Kidney glomerular epithelial cell (primary cell): Measurements from ENCODE around the gene FDXR.

Experiments used
- DNase-seq: peaks from one replicate; lab custom pipeline; 2025; lab: John Stamatoyannopoulos, UW

FDXR gene

DNA sequence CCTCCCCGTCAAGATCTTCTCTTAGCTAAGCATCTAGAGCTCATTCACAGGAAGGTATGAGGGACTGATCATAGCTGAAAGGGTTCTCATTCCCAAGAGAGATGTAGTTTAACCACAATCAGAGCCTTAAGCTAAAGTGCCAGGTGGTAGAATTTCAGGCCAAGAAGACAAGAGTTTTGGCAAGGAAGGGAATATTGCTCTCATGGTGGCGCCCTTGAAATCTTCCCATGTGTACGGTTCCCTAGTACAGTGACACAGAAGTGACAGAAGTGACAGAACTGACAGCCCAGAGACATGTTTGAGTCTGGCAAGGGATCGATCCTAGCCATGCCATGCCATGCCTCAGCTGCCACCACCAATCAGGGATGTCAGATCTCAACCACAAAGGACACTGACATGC lies 15.6 kb downstream of the FDXR start:
- no peak for DNase-seq

DNA sequence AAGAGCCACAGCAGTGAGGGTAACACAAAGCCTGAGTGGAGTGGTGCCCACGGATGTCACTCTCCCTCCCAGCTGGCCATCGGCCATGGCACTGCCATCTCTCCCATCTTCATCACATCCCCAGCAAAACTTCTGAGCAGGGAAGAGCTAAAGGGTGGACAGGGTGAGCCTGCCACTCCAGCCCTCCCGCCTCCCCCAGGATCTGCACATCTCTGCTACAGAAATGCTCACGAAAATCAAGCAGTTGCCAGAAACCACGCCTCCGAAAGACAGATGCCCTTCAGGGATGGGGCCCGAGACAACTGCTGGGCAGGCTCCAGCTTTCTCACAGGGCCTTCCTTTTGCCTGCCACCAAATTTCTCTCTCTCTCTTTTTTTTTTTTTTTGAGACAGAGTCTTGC lies 16.7 kb downstream of the FDXR start:
- DNase-seq: no peak

DNA sequence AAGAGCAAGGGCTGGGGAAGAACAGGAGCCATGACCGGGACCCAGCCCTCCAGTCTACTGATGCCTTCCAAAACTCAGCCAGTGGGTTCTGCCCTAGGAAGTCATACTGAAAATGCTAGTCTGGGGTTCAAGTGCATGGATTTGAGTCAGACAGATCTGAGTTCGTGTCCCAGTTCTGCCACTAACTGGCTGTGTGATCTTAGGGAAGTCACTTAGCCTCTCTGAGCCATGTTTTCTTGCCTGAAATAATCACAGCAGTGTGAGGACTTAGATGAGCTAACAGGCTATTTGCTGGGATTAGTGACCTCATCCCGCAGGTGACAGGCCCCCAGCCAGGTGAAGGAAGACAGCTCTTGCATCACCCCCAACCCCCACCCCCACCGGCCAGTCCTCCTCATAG lies 17.5 kb downstream of the FDXR start:
- no peak for DNase-seq

DNA sequence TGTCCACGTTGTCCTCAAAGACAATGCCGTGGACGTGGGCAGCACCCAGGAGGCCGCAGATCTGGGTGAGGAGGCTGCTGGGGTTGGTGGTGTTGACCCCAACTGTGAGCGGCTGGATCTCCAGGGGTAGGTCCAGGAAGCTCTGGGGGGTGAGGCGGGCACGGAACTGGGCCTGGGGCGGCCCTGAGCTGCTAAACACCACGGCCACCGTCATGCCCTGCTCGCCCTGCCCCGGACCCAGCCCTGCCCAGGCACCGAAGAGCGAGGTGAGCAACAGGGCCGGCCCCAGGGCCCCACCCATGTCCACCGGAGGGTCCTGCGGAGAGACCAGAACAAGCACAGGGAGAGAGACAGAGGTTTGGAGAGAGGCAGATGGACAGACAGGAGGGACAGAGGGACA lies 18.0 kb downstream of the FDXR start:
- no peak for DNase-seq

DNA sequence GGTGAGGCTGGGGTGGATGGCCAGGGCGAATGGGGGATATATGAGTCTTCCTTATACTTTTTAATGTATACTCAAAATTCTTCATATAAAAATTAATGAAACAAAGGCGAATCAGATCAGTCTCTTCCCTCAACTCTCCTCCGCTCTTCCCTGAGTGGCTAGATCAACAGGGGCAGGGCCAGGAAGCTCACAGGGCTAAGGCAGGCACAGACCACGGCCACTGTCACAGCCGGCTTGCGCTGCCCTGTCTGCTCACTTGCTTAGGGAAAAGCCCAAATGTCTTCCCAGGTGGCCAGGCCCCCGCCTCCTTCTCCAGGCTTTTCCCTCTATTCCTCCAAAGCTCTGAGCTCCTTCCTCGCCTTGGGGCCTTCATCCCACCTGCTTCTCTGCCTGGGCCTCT lies 19.1 kb downstream of the FDXR start:
- no peak for DNase-seq

DNA sequence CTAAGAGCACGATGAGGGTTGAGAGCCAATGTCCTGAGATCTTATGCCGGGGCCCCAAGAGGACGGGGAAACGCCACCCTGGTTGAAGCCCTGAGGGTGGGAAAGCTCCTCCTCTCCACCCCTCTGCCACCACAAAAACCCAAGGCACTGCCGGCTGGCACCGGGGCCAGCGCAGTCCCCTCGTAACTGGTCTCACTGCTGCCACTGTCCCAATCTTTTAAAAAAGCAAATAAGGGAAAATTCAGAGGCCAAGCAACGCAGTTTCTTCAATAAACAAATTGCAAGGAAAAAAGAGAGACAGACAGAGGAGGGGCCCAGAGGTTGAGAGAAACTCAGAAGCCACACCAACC lies 19.8 kb downstream of the FDXR start:
- no peak for DNase-seq

DNA sequence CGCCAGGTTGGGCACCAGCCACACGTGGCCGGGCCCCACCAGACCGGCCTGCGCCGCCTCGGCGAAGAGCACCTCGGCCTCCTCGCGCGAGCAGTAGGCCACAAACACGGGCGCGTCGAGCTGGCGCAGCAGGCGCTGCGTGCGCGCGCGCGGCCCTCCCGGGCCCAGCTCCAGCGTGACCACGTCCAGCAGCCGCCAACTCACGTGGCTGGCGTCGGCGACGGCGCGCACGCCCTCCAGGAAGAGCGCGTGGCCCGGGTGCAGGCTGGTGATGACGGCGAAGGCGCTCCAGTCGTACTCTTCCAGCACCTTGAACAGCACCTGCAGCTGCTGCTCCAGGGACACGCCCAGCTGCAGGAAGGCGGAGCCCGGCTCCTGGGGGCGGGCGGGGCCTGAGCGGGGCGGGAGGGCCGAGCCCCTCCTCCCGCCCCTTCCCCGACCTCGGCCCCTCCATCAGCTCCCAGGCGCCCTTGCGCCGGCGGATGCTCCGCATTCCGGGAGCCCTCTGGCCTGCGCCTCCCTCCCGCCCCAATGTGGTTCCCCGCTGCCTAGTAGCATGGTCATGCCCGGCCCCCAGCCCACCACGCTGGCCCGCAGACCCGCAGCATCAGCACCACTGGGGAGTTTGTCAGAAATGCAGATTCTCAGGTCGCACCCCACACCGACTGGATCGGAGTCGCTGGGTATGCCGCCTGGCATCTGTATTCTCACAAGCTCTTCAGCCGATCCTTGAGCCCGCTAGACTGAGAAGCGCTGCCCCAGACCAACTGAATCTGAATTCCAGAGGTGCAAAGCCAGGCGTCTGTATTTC lies 20.4 kb downstream of the FDXR start:
- no peak for DNase-seq

DNA sequence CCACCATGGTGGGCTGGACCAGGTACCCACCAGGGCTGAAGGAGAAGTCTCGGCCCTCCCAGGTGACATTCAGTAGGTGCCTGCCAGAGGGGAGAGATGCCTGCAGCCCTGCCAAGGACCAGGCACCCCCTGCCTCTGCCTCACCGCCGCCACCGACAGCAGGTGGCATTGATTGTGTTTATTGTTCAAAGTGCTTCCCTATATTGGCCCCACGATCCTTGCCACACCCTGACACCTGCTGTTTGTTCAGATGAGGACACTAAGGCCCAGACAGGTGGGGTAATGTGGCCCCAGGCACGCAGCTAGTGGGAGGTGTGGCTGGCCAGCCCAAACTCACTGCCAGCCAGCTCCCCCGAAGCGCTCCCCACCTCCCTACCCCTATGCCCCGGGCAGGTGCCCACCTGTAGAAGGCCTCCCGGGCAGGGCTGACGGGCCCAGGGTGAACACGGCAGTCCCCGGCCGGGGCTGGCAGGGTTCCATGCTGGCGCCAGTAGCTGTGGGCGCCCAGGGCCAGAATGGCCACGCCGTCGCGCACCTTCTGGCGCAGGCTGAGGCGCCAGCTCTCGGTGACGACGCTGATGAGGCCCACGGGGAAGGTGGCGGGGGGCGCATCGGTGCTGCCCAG lies 21.1 kb downstream of the FDXR start:
- no peak for DNase-seq

DNA sequence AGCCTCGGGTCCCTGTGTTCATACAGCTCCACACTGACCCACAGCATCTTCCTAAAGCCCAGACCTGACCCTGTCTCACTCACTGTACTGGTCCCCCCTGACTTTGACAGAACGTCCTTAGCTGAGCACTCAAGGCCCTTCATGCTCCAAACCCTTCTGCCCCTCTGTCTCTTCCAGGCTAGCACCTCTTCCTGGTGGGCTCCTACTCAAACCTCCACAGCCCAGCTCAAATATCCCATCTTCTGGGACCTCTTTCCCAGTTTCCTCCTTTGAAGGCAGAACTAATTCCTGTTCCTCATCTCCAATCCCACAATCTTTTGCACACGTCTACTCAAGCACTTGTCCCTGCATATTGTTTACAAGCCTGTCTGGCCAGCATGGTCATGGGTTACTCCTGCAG lies 21.9 kb downstream of the FDXR start:
- DNase-seq: no peak

DNA sequence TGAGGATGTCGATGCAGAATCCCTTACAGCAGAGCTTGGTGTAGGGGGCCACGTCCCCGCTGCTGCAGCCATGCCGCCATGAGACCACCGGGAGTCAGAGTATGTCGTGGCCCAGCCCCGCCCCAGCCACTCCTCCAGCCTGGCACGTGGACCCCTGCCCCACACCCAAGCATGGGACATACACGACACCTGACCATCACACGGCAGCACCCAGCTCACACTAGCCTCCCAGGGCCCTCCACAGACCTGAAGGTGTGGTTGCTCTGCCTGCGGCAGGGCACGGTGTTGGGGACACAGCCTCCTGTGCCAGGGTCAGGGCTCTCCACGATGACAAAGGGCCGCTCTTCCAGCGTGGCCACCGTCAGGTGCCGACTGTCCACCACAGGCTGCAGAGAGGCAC lies 22.5 kb downstream of the FDXR start:
- no peak for DNase-seq

DNA sequence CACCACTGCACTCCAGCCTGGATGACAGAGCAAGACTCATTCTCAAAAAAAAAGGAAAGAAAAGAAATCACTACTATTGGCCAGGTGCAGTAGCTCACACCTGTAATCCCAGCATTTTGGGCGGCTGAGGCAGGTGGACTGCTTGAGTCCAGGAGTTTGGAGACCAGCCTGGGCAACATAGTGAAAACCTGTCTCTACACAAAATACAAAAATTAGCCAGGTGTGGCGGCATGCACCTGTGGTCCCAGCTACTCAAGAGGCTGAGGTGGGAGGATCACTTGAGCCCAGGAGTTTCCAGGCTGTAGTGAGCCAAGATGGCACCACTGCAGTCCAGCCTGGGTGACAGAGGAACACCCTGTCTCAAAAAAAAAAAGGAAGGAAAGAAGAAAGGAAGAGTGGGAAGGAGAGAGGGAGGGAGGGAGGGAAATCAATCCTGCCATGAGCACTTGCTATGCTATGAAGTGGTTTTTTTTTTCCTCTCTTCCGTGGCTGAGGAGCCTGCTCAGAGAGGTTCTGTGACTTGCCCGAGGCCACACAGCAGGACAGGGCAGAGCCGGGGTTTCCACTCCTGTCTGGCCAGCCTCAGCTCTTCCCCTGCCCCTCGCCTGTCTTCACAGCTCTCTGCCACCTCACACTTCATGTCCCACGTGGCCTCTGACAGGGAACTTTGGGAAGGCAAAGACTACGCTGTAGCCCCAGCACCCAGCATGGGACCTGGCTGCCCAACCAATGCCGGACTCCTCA lies 24.0 kb downstream of the FDXR start:
- DNase-seq: no peak

DNA sequence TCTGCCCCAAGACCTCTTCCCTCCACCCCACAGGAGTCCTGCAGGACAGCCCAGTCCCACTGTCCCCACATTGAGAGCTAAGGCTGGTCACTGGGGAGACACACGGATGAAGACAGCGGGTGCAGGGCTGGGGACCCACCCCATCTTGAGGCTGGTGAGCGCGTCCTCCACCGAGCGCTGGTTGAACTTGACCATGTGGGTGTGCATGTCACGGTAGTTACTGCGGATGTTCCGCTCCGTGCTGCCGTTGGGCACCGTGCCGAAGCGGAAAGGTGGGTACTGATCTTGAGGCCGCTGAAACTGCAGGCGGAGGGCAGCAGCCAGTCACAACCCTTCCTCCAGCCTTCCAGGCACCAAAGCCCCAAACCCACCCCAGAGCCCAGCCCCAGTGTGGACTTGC lies 26.2 kb downstream of the FDXR start:
- no peak for DNase-seq

DNA sequence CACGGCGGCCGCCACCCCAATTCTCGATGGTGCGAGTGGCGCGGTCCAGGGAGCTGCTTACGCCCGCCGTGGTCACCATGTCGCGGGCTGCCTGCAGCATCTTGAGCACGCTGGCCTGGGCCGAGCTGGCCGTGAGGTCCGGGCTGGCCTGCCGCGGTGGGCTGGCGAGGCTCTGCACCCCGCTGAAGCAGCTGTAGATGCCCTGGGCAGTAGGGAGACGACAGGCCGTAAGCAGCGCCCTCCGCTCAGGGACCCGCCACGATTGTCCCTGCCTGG lies 29.5 kb downstream of the FDXR start:
- no peak for DNase-seq

DNA sequence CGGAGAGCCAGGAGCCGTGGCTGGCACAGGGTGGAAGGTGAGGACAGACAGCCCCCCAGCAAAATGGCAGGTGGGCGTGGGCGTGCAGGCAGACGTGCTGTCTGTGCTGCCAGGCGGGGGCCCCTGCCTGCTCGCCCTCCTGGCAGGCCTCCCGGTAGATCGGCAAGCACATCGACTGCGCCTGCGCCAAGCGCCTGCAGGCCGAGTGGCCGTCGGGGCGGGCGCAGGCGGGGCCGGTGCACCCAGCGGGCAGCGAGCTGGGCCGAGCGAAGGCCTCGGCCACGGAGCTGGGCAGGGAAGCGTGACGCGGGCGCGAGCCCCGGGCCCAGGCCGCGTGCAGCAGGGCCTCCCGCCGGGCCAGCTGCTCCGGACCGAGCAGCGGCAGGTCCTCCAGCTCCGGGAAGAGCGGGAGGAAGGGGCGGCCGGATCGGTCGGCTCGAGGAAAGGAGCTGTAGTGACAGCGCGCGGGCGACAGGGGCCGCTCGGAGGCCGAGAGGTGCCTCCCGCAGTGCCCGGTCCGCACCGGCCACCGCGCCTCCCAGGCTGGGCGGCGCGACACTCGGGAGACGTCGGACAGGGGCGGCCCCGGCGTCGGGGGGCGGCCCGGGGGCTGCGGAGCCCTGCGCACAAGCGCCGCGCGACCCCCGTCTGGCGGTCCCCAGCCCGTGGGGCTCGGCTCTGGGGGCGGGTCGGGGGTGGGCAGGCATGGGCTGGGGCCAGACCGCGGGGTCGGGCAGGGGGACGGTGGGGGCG lies 30.0 kb downstream of the FDXR start:
- peak; percentile 27 for DNase-seq

DNA sequence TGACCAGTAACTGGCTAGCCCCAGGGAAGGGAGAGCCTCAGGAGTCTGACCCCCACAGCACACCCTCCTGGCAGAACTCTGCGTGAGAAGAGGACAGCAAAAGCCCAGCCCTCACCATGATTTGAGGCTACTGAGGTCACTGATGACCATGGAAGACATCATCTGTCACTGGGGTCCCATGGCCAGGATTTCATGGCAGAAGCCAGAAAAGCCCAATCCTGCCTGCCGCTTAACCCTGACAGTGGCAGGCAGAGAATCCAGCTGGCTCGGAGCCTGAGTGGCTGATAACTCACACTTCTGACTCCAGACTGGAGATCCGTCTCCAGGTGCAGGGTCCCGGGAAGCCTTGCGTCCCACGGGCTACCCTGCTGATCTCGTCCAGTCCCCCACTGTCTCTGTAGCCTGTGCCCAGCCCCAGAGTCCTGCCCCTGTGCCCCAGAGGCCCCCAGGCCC lies 30.6 kb downstream of the FDXR start:
- DNase-seq: no peak

DNA sequence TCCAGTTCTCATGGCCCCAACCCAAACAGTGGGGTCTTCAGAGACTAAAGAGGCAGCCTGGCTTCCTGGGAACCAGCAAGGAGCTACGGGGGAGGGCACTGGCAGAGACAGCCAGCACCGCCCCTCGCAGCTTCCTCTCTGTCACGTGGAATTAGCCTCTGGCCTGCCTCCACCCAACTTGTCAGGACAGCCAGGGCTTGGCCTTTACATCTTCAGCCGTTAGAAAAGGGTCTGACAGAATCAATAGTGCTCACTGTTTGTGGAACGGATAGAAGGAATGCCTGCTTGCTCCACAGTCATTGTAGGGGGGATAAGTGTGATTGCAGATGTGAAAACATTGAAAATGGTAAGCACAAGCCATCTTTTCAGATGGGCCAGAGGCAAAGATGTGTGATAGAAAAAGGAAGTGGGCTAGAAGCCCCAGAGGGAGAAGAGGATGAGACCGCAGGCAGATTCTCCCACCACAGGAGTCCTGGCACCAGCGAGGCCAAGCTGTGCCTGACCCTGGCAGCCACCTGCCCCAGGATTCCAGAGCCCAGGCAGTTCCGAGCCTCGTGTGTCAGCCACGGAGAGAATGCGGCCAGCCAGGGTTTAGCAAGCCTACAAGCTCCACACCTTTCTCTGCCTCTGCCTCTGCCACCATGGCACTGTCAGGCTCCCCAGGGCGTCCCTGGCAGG lies 31.7 kb downstream of the FDXR start:
- no peak for DNase-seq

DNA sequence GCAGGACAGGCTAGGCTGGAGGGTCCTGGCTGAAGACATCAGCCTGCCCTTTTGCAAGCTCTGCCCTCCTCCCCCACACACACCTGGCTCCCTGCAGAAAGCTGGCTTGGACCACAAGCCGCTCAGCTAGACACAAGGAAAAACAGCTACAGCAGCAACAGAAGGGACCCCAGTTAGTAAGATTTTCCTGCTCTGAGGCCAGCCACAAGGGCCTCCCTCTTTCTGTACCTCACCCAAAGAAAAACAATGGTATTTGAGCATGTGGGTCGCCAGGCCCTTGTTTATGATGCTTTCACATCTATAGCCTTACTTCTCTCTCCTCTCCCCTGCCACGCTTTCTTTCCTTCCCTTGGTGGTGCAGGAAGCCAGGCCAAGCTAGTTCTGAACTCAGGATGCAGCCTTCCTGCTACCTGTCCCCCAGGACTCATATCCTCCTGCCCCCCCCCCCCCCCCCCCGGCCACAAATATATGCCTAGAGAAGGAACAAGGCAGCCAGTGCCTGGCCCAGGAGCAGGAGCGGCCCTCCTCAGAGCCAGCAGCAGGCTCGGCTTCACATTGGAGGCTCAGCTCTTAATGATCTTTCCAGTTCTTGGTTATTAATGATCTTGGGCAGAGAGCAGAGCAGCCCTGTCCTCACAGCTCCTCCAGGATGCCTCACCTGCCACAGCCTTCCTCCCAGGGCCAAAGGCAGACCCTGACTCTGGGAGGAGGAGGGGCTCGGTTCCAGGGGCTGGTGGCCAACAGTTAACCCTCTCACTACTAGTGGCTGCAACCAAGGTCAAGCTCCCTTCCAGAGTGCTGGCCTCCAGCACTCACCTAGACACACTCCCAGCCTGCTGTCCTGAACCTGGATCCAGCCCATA lies 32.6 kb downstream of the FDXR start:
- no peak for DNase-seq

DNA sequence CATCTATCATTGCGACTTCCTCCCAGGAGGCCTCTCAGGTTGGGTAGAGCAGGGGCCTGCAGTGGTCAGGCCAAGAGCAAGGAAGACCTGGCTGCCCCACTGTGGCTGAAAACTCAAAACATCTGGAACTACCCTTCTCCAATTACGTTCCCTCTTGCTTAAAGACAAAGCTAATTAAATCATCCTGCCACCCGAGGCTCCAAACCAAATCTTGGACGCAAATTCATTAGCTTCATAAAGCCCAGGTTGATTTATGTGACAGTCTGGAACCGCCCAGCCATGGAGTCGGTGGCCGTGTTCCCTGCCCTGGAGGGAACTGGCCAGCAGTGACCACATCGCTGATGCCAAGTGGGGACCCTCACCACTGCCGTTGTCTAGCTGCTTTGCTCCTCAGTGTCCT lies 34.5 kb downstream of the FDXR start:
- no peak for DNase-seq

DNA sequence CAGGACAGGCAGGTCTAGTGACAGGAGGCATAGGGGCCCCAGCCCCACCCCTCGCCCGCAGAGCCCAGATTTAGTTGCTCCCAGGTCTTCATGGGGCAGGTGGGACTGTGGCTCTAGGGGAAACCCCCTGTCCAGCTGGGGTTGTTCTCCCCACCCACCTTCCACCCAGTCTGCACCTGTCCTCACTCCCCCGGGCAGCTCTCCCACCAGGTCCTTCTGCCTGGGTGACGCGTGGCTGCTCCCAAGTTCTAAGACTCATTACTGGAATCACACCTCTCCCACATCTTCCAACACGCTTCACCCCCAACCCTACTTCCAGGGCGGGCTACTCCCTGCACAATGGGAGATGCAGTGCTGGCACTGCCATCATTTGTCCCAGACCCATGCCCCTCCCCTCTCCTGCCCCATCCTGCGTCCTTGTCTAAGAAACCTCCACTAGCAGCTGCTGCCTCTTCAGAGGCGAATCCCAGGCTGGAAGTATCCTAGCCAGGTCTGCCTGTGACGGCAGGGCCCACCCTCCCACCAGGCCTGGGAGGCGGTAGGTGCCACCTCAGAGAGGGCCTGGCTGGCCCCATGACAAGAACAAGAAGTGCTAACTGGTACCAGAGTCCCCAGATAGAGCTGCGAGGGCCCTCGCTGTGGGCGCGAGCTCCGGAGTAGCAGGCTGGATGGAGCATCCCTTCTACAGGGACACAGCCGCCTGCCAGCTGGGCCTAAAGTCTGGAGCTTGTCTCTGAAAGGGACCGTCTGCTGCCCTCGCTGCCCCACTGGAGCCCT lies 35.9 kb downstream of the FDXR start:
- DNase-seq: no peak

DNA sequence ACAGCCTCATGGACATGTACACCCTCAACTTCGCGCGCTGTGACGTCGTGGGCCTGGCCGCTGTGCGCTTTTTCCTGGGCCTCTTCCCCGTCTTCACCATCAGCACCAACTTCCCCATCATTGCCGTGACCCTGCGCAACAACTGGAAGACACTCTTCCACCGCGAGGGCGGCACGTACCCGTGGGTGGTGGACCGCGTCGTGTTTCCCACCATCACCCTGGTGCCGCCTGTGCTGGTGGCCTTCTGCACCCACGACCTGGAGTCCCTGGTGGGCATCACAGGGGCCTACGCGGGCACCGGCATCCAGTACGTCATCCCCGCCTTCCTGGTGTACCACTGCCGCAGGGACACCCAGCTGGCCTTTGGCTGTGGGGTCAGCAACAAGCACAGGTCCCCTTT lies 36.6 kb downstream of the FDXR start:
- no peak for DNase-seq
